HEK293T (cell line): ENCODE data around the gene TTBK1.

ENCODE experiments used
- ARNT ChIP-seq: fragments of 450-650 bp; IDR thresholded peaks from 2 replicates; pipeline ENCODE4 v1.6.1; 2017; ENCODE audit warnings: mild to moderate bottlenecking
- FOXK2 ChIP-seq: fragments of 450-650 bp; IDR thresholded peaks from 2 replicates; pipeline ENCODE4 v1.6.1; 2016; ENCODE audit warnings: mild to moderate bottlenecking
- NFRKB ChIP-seq: fragments of 450-650 bp; IDR thresholded peaks from 2 replicates; pipeline ENCODE4 v1.6.1; 2016; ENCODE audit warnings: mild to moderate bottlenecking, moderate library complexity
- SP1 ChIP-seq: fragments of 450-650 bp; IDR thresholded peaks from 2 replicates; pipeline ENCODE4 v1.6.1; 2017
- SUZ12 ChIP-seq: fragments of 450-650 bp; IDR thresholded peaks from 2 replicates; pipeline ENCODE4 v1.6.1; 2016; ENCODE audit warnings: mild to moderate bottlenecking
- ZNF384 ChIP-seq: fragments of 450-650 bp; IDR thresholded peaks from 2 replicates; pipeline ENCODE4 v1.6.1; 2016

- TF ChIP-seq ZNF384: no peak
- TF ChIP-seq ARNT: no peak
- TF ChIP-seq SP1: no peak
- no peak for TF ChIP-seq FOXK2
- no peak for TF ChIP-seq NFRKB
- no peak for TF ChIP-seq SUZ12
These were observed 25.0 kb downstream of the TTBK1 start for GRCh38 chr6:43268355-43268700.
